Tibial nerve (tissue), 3 donors: ENCODE results near the gene ABHD11.

Experiments
- POLR2A ChIP-seq, 2 donors: fragments of 450-650 bp; IDR thresholded peaks; one replicate each; pipeline ENCODE4 v1.6.1; 2017; ENCODE audit warnings: antibody characterized with exemption in 2 of 2, mild to moderate bottlenecking in 2 of 2, moderate library complexity in 2 of 2
- TF ChIP-seq, protein P1 (sequence below), 5 experiments: fragments of 200-600 bp in 3 of 5; fragments of 450-650 bp in 2 of 5; sonication (generic) in 3 of 5; IDR thresholded peaks; one replicate each; pipeline ENCODE4 v1.5.1; 2016 to 2019; ENCODE audit warnings: antibody characterized with exemption in 5 of 5, mild to moderate bottlenecking in 3 of 5, moderate library complexity in 2 of 5

DNA sequence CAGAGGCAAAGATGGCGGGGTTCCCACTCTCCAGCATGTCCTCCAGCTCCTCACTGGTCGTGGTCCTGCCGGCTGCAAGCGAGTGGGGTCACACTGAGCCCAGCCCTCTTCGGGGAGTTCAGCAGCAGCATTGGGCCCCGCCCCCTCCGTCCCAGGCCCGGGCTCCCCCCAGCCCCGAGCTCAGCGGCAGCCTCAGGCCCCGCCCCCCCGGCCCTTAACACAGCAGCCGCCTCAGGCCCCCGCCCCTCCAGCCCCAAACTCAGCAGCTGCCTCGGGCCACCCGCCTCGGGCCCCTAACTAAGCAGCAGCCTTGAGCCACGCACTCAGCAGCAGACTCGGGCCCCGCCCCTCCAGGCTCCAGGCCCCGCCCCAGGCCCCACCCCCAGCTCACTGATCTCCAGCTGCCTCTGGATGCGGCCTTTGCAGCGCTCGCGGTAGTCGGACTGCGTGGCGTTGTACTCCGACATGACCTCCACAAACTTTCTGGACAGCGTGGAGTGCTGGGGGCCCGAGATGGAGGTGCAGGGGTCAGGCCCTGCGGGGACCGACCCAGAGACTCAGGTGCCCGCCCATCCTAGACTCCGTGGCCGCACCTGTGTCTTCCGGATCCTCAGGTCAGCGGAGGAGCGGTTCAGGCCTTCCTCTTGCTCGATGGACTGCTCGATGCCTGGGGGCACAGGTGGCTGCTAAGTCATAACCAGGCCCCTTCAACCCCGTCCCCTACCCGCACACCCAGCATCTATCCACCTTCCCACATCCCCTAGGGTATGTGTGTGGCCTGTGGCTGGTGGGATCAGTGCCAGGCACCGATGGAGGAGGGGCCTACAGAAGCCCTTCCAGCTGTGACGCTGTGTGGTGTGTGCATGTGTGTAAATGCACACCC lies 34.6 kb downstream of the ABHD11 start:
- TF ChIP-seq, protein P1, sequence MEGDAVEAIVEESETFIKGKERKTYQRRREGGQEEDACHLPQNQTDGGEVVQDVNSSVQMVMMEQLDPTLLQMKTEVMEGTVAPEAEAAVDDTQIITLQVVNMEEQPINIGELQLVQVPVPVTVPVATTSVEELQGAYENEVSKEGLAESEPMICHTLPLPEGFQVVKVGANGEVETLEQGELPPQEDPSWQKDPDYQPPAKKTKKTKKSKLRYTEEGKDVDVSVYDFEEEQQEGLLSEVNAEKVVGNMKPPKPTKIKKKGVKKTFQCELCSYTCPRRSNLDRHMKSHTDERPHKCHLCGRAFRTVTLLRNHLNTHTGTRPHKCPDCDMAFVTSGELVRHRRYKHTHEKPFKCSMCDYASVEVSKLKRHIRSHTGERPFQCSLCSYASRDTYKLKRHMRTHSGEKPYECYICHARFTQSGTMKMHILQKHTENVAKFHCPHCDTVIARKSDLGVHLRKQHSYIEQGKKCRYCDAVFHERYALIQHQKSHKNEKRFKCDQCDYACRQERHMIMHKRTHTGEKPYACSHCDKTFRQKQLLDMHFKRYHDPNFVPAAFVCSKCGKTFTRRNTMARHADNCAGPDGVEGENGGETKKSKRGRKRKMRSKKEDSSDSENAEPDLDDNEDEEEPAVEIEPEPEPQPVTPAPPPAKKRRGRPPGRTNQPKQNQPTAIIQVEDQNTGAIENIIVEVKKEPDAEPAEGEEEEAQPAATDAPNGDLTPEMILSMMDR (IDR thresholded peaks at IDR 0.05): no peak
- no peak for TF ChIP-seq POLR2A (IDR thresholded peaks at IDR 0.05)
